ENCODE data around the gene EDNRA. TPM values are rescaled to one million over a fixed set of nuclear protein-coding genes. Genes with fewer than 3 reads are reported as not detected.
A peak's percentile ranks its signal among the peaks of the same experiment; 100 is the strongest.

EDNRA gene
- total and polyA plus RNA-seq, 4 donors: 15.2 to 50.6 (median 27.2) TPM

- no CpG with 5 or more reads among the region's 6 CpGs for WGBS (ENCODE audit: insufficient coverage)
These were observed 33.1 kb downstream of the EDNRA start for GRCh38 chr4:147513952-147514351.

GRCh38 chr4:147515220-147515936 lies 34.5 kb downstream of the EDNRA start:
- WGBS (ENCODE audit: insufficient coverage): no CpG with 5 or more reads among the region's 1 CpG
- no peaks in the 10 kb centered on the region for H3K9me3 ChIP-seq (ENCODE audit: control insufficient read depth, insufficient read depth, low read length)
- H3K27ac ChIP-seq (ENCODE audit: low read depth, low read length): no peak overlapping the region
- no peaks in the 10 kb centered on the region for H3K36me3 ChIP-seq (ENCODE audit: control insufficient read depth, insufficient read depth, low read length)
- DNase-seq (ENCODE audit: low read depth in 4 of 6, low spot score in 6 of 6): no peak
- no peaks in the 10 kb centered on the region for H3K4me1 ChIP-seq (ENCODE audit: control insufficient read depth, insufficient read depth, low read length)
- no peaks in the 10 kb centered on the region for H3K27me3 ChIP-seq (ENCODE audit: control insufficient read depth, insufficient read depth, low read length)
- no peak overlapping the region for H3K4me3 ChIP-seq (ENCODE audit: low read depth, low read length)

More at GRCh38 chr4:147513952-147514351, 33.1 kb downstream of the EDNRA start:
- no peak for DNase-seq (ENCODE audit: low read depth in 4 of 6, low spot score in 6 of 6)
- Histone ChIP-seq H3K27me3 (ENCODE audit: control insufficient read depth, insufficient read depth, low read length) (no peaks in the 10 kb centered on the region), H3K4me3 (ENCODE audit: low read depth, low read length) (no peak overlapping the region), H3K36me3 (ENCODE audit: control insufficient read depth, insufficient read depth, low read length) (no peaks in the 10 kb centered on the region), H3K27ac (ENCODE audit: low read depth, low read length) (no peak overlapping the region), H3K4me1 (ENCODE audit: control insufficient read depth, insufficient read depth, low read length) (no peaks in the 10 kb centered on the region), H3K9me3 (ENCODE audit: control insufficient read depth, insufficient read depth, low read length) (no peaks in the 10 kb centered on the region)

GRCh38 chr4:147516133-147516532 lies 35.2 kb downstream of the EDNRA start:
- Histone ChIP-seq H3K4me3 (ENCODE audit: low read depth, low read length) (no peak overlapping the region), H3K9me3 (ENCODE audit: control insufficient read depth, insufficient read depth, low read length) (no peaks in the 10 kb centered on the region), H3K27ac (ENCODE audit: low read depth, low read length) (no peak overlapping the region), H3K27me3 (ENCODE audit: control insufficient read depth, insufficient read depth, low read length) (no peaks in the 10 kb centered on the region), H3K4me1 (ENCODE audit: control insufficient read depth, insufficient read depth, low read length) (no peaks in the 10 kb centered on the region), H3K36me3 (ENCODE audit: control insufficient read depth, insufficient read depth, low read length) (no peaks in the 10 kb centered on the region)
- no peak for DNase-seq (ENCODE audit: low read depth in 4 of 6, low spot score in 6 of 6)
- WGBS (ENCODE audit: insufficient coverage): no CpG with 5 or more reads among the region's 1 CpG

GRCh38 chr4:147518086-147518485 lies 37.2 kb downstream of the EDNRA start:
- H3K9me3 ChIP-seq (ENCODE audit: control insufficient read depth, insufficient read depth, low read length): no peaks in the 10 kb centered on the region
- no CpG with 5 or more reads among the region's 2 CpGs for WGBS (ENCODE audit: insufficient coverage)
- H3K36me3 ChIP-seq (ENCODE audit: control insufficient read depth, insufficient read depth, low read length): no peaks in the 10 kb centered on the region
- DNase-seq (ENCODE audit: low read depth in 4 of 6, low spot score in 6 of 6): no peak
- H3K27ac ChIP-seq (ENCODE audit: low read depth, low read length): no peak overlapping the region
- no peak overlapping the region for H3K4me3 ChIP-seq (ENCODE audit: low read depth, low read length)
- H3K4me1 ChIP-seq (ENCODE audit: control insufficient read depth, insufficient read depth, low read length): no peaks in the 10 kb centered on the region
- no peaks in the 10 kb centered on the region for H3K27me3 ChIP-seq (ENCODE audit: control insufficient read depth, insufficient read depth, low read length)

- no CpG with 5 or more reads among the region's 3 CpGs for WGBS (ENCODE audit: insufficient coverage)
- no peaks in the 10 kb centered on the region for H3K27me3 ChIP-seq (ENCODE audit: control insufficient read depth, insufficient read depth, low read length)
- H3K4me1 ChIP-seq (ENCODE audit: control insufficient read depth, insufficient read depth, low read length): no peaks in the 10 kb centered on the region
- H3K27ac ChIP-seq (ENCODE audit: low read depth, low read length): no peak overlapping the region
- no peak overlapping the region for H3K4me3 ChIP-seq (ENCODE audit: low read depth, low read length)
- no peaks in the 10 kb centered on the region for H3K9me3 ChIP-seq (ENCODE audit: control insufficient read depth, insufficient read depth, low read length)
- no peaks in the 10 kb centered on the region for H3K36me3 ChIP-seq (ENCODE audit: control insufficient read depth, insufficient read depth, low read length)
- DNase-seq (ENCODE audit: low read depth in 4 of 6, low spot score in 6 of 6): peak in 4 of 6 donors; percentile 4 to 72 (median 33)
These were observed 38.2 kb downstream of the EDNRA start for GRCh38 chr4:147518846-147519767.

GRCh38 chr4:147524601-147525000 lies 43.7 kb downstream of the EDNRA start:
- Histone ChIP-seq H3K36me3 (ENCODE audit: control insufficient read depth, insufficient read depth, low read length) (no peaks in the 10 kb centered on the region), H3K27me3 (ENCODE audit: control insufficient read depth, insufficient read depth, low read length) (no peaks in the 10 kb centered on the region), H3K9me3 (ENCODE audit: control insufficient read depth, insufficient read depth, low read length) (no peaks in the 10 kb centered on the region), H3K4me1 (ENCODE audit: control insufficient read depth, insufficient read depth, low read length) (no peaks in the 10 kb centered on the region), H3K27ac (ENCODE audit: low read depth, low read length) (no peak overlapping the region), H3K4me3 (ENCODE audit: low read depth, low read length) (no peak overlapping the region)
- no peak for DNase-seq (ENCODE audit: low read depth in 4 of 6, low spot score in 6 of 6)
- no CpG with 5 or more reads among the region's 1 CpG for WGBS (ENCODE audit: insufficient coverage)

- Histone ChIP-seq H3K4me1 (ENCODE audit: control insufficient read depth, insufficient read depth, low read length) (no peaks in the 10 kb centered on the region), H3K27me3 (ENCODE audit: control insufficient read depth, insufficient read depth, low read length) (no peaks in the 10 kb centered on the region), H3K4me3 (ENCODE audit: low read depth, low read length) (no peak overlapping the region), H3K36me3 (ENCODE audit: control insufficient read depth, insufficient read depth, low read length) (no peaks in the 10 kb centered on the region), H3K27ac (ENCODE audit: low read depth, low read length) (no peak overlapping the region), H3K9me3 (ENCODE audit: control insufficient read depth, insufficient read depth, low read length) (no peaks in the 10 kb centered on the region)
- DNase-seq (ENCODE audit: low read depth in 4 of 6, low spot score in 6 of 6): no peak
- WGBS (ENCODE audit: insufficient coverage): 86% methylated on average over 1 of the region's 2 CpGs
These were observed 44.8 kb downstream of the EDNRA start for GRCh38 chr4:147525494-147526271.

- H3K27ac ChIP-seq (ENCODE audit: low read depth, low read length): no peak overlapping the region
- no peak overlapping the region for H3K4me3 ChIP-seq (ENCODE audit: low read depth, low read length)
- no peaks in the 10 kb centered on the region for H3K36me3 ChIP-seq (ENCODE audit: control insufficient read depth, insufficient read depth, low read length)
- no peaks in the 10 kb centered on the region for H3K9me3 ChIP-seq (ENCODE audit: control insufficient read depth, insufficient read depth, low read length)
- 81% methylated on average over 2 of the region's 2 CpGs for WGBS (ENCODE audit: insufficient coverage)
- H3K4me1 ChIP-seq (ENCODE audit: control insufficient read depth, insufficient read depth, low read length): no peaks in the 10 kb centered on the region
- DNase-seq (ENCODE audit: low read depth in 4 of 6, low spot score in 6 of 6): no peak
- H3K27me3 ChIP-seq (ENCODE audit: control insufficient read depth, insufficient read depth, low read length): no peaks in the 10 kb centered on the region
These were observed 45.4 kb downstream of the EDNRA start for GRCh38 chr4:147526272-147526654.

- H3K27ac ChIP-seq (ENCODE audit: low read depth, low read length): no peak overlapping the region
- no peaks in the 10 kb centered on the region for H3K4me1 ChIP-seq (ENCODE audit: control insufficient read depth, insufficient read depth, low read length)
- no peaks in the 10 kb centered on the region for H3K9me3 ChIP-seq (ENCODE audit: control insufficient read depth, insufficient read depth, low read length)
- no CpG with 5 or more reads among the region's 2 CpGs for WGBS (ENCODE audit: insufficient coverage)
- H3K27me3 ChIP-seq (ENCODE audit: control insufficient read depth, insufficient read depth, low read length): no peaks in the 10 kb centered on the region
- DNase-seq (ENCODE audit: low read depth in 4 of 6, low spot score in 6 of 6): no peak
- no peaks in the 10 kb centered on the region for H3K36me3 ChIP-seq (ENCODE audit: control insufficient read depth, insufficient read depth, low read length)
- no peak overlapping the region for H3K4me3 ChIP-seq (ENCODE audit: low read depth, low read length)
These were observed 47.2 kb downstream of the EDNRA start for GRCh38 chr4:147528054-147528453.

Measured in spinal cord (tissue), 10 donors.